Pancreas (tissue), 10 donors: Measurements from ENCODE around the gene ERCC2. TPM values are rescaled to one million over a fixed set of nuclear protein-coding genes. Genes with fewer than 3 reads are reported as not detected.

ENCODE experiments used
- ATAC-seq, 4 donors: fragments of 200-7000 bp; cut with Tn5 transposase; one replicate each; pipeline versions ENCODE4 v1.8.0 to v1.9.1; 2020; ENCODE audit warnings: mild to moderate bottlenecking in 4 of 4, moderate library complexity in 4 of 4
- DNase-seq, 6 donors: peaks; one replicate each; pipeline ENCODE4 v3.0.0-alpha.2; 2020
- FAIRE-seq: peaks from 2 replicates; lab custom pipeline; 2012; peaks lifted over from hg19 to GRCh38; lab: Jason Lieb, UNC
- H3K27ac ChIP-seq, 4 donors: fragments of 200-600 bp; sonication (generic); 1 replicate in 3 of 4; 2 replicates in 1 of 4; pipeline versions ENCODE4 v1.5.0 to v1.8.0; 2020
- H3K27me3 ChIP-seq, 4 donors: fragments of 200-600 bp; one replicate each; pipeline ENCODE4 v1.8.0; 2021
- H3K36me3 ChIP-seq, 3 donors: fragments of 200-600 bp; sonication (generic) in 1 of 3; one replicate each; pipeline versions ENCODE4 v1.5.0 to v1.8.0; 2020 to 2021
- H3K4me1 ChIP-seq, 3 donors: fragments of 200-600 bp; one replicate each; pipeline ENCODE4 v1.8.0; 2021
- H3K4me3 ChIP-seq, 4 donors: fragments of 200-600 bp; sonication (generic) in 2 of 4; one replicate each; pipeline versions ENCODE4 v1.5.0 to v1.8.0; 2020 to 2021
- H3K9me3 ChIP-seq, 4 donors: fragments of 200-600 bp; one replicate each; pipeline ENCODE4 v1.8.0; 2021
- CTCF ChIP-seq, 4 donors: fragments of 200-600 bp; sonication (generic) in 3 of 4; IDR thresholded peaks; one replicate each; pipeline versions ENCODE4 v1.5.0 to v1.8.0; 2021; ENCODE audit warnings: antibody characterized with exemption in 4 of 4
- WGBS, 2 donors: extraction: QIAGEN DNeasy Blood & Tissue Kit; methylation state at CpG; one replicate each; pipeline ENCODE4 v1.1.7; 2013; 5-methylcytosine and 5-hydroxymethylcytosine counted together
- intact Hi-C, 3 donors: fragments of 100-400 bp; cut with DNase I; formaldehyde crosslinking; loops; one replicate each; pipeline versions ENCODE4 v1.11.1 to v1.14.2; 2022
- polyA plus RNA-seq, 2 donors: library from polyadenylated mRNA; stranded (reverse); fragments of 200-250 nt; gene quantifications; one replicate each; pipeline ENCODE4 v1.2.3, GENCODE V29; 2013
- total RNA-seq, 6 donors: library from RNA; stranded (reverse); fragmentation: NEBNext Ultra II Directional in 4 of 6; extraction: Animal tissue kit (Norgen Biotek cat#: 25700) in 4 of 6; gene quantifications; one replicate each; pipeline versions ENCODE4 v1.2.1 to v1.2.4, GENCODE V29; 2021 to 2023
- donor health status: healthy with polysubstance abuse.
- donor health status: DM: no; HTN: no; CAD: no; lungs with moderate emphysema.
- donor health status: DM: no; HTN: no; CAD: no.
- donor health status: control.
- donor health status: control.
- donor health status: Bipolar disorder and iron deficiency.
- donor health status: DM: yes; HTN: yes; CAD: no.
- donor health status: DM: no; HTN: no; CAD: no.
- donor health status: DM: no; HTN: no; CAD: no.
- donor health status: DM: yes; HTN: yes; CAD: no.

ERCC2 gene
- total and polyA plus RNA-seq, 8 donors: 7.1 to 19.5 (median 10.2) TPM

- WGBS, 2 donors: 70 to 81% methylated on average over 3 of the region's 3 CpGs
- ATAC-seq (peak in 2 of 4 donors; percentile 32 to 48), FAIRE-seq (no peak), DNase-seq (peak in 1 of 6 donors; percentile 16)
- no peaks in the 10 kb centered on the region for H3K27me3 ChIP-seq
- no peak overlapping the region for H3K4me3 ChIP-seq
- no peaks in the 10 kb centered on the region for H3K9me3 ChIP-seq
- H3K27ac ChIP-seq: no peak overlapping the region
- intact Hi-C loops: no loop called here
- peaks cover 0 to 5% (median 0%) of the 10 kb centered on the region in 3 donors for H3K36me3 ChIP-seq
- no peaks in the 10 kb centered on the region for H3K4me1 ChIP-seq
- TF ChIP-seq CTCF (IDR thresholded peaks at IDR 0.05): no peak
Observed at GRCh38 chr19:45391346-45391745, 21.0 kb upstream of the ERCC2 start.

GRCh38 chr19:45385392-45386221, 15.2 kb upstream of the ERCC2 start:
- DNase-seq (peak in 1 of 6 donors; percentile 67), FAIRE-seq (no peak), ATAC-seq (peak; percentile 23 to 52 (median 41))
- H3K27ac ChIP-seq: no peak overlapping the region
- H3K27me3 ChIP-seq: no peaks in the 10 kb centered on the region
- no peaks in the 10 kb centered on the region for H3K9me3 ChIP-seq
- intact Hi-C loops: no loop called here
- H3K4me3 ChIP-seq: no peak overlapping the region
- TF ChIP-seq CTCF (IDR thresholded peaks at IDR 0.05): no peak
- no peaks in the 10 kb centered on the region for H3K4me1 ChIP-seq
- WGBS, 2 donors: 20 to 21% methylated on average over 75 of the region's 75 CpGs
- no peaks in the 10 kb centered on the region for H3K36me3 ChIP-seq

GRCh38 chr19:45382426-45382825, 12.1 kb upstream of the ERCC2 start:
- FAIRE-seq (no peak), DNase-seq (peak in 1 of 6 donors; percentile 57), ATAC-seq (no peak)
- Histone ChIP-seq H3K4me1 (no peaks in the 10 kb centered on the region), H3K36me3 (no peaks in the 10 kb centered on the region), H3K27me3 (no peaks in the 10 kb centered on the region), H3K9me3 (no peaks in the 10 kb centered on the region), H3K4me3 (no peak overlapping the region), H3K27ac (no peak overlapping the region)
- no peak for TF ChIP-seq CTCF (IDR thresholded peaks at IDR 0.05)
- intact Hi-C loops: no loop called here
- 93 to 95% methylated on average over 29 of the region's 29 CpGs for WGBS, 2 donors

GRCh38 chr19:45380107-45380506, 9.7 kb upstream of the ERCC2 start:
- no peak overlapping the region for H3K4me3 ChIP-seq
- H3K27ac ChIP-seq: no peak overlapping the region
- no peaks in the 10 kb centered on the region for H3K27me3 ChIP-seq
- FAIRE-seq: no peak
- ATAC-seq: no peak
- no peak for TF ChIP-seq CTCF (IDR thresholded peaks at IDR 0.05)
- H3K36me3 ChIP-seq: no peaks in the 10 kb centered on the region
- WGBS, 2 donors: 78 to 80% methylated on average over 1 of the region's 1 CpG
- intact Hi-C loops: no loop called here
- no peak for DNase-seq
- no peaks in the 10 kb centered on the region for H3K9me3 ChIP-seq
- no peaks in the 10 kb centered on the region for H3K4me1 ChIP-seq
